MM.1S (cell line): ENCODE data around the gene FAM83F.
"Not testable (repeated sequence)": the region's sequence is repeated elsewhere in the genome, so short reads cannot be mapped to it uniquely, and the experiment has no call there.

ENCODE experiments used
- EZH2 ChIP-seq: fragments of 300-600 bp; sonication (generic); optimal IDR thresholded peaks from 2 replicates; pipeline ENCODE3; 2017; ENCODE audit warnings: low read depth, mild to moderate bottlenecking, antibody characterized with exemption, low read length, mixed read lengths
- EZH2phosphoT487 ChIP-seq: fragments of 300-600 bp; sonication (generic); IDR thresholded peaks from 2 replicates; pipeline ENCODE4 v1.6.1; 2018; ENCODE audit warnings: antibody characterized with exemption, low read length
- TF ChIP-seq, protein P1 (sequence below): fragments of 300-600 bp; sonication (generic); IDR thresholded peaks from 2 replicates; pipeline ENCODE4 v1.5.1; 2016; ENCODE audit warnings: antibody characterized with exemption, low read length, mixed read lengths

DNA sequence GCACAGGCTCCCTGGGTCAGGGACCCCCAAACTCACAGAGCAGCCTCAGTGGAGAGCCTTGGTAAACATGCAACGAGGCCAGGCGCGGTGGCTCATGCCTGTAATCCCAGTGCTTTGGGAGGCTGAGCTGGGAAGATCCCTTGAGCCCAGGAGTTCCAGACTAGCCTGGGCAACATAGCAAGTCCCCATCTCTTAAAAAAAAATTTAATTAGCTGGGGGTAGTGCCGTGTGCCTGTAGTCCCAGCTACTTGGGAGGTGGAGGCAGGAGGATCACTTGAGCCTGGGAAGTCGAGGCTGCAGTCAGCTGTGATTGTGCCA, 30.3 kb downstream of the FAM83F start:
- TF ChIP-seq, protein P1, sequence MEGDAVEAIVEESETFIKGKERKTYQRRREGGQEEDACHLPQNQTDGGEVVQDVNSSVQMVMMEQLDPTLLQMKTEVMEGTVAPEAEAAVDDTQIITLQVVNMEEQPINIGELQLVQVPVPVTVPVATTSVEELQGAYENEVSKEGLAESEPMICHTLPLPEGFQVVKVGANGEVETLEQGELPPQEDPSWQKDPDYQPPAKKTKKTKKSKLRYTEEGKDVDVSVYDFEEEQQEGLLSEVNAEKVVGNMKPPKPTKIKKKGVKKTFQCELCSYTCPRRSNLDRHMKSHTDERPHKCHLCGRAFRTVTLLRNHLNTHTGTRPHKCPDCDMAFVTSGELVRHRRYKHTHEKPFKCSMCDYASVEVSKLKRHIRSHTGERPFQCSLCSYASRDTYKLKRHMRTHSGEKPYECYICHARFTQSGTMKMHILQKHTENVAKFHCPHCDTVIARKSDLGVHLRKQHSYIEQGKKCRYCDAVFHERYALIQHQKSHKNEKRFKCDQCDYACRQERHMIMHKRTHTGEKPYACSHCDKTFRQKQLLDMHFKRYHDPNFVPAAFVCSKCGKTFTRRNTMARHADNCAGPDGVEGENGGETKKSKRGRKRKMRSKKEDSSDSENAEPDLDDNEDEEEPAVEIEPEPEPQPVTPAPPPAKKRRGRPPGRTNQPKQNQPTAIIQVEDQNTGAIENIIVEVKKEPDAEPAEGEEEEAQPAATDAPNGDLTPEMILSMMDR: not testable (repeated sequence)
- not testable (repeated sequence) for TF ChIP-seq EZH2, EZH2phosphoT487
